Subcutaneous abdominal adipose tissue (tissue), 5 donors: Measurements from ENCODE around the gene IFIT1B.
A peak's percentile ranks its signal among the peaks of the same experiment; 100 is the strongest.

Experiments used
- H3K27ac ChIP-seq: one replicate; pipeline ENCODE4 v1.7.0; 2013; ENCODE audit warnings: low read depth, mild to moderate bottlenecking, inconsistent platforms, low read length, moderate library complexity
- H3K27me3 ChIP-seq, 5 donors: one replicate each; pipeline ENCODE4 v1.7.0; 2013; ENCODE audit warnings: low read length in 5 of 5, inconsistent platforms in 1 of 5; ENCODE audit not compliant: control insufficient read depth in 5 of 5, insufficient read depth in 4 of 5
- H3K36me3 ChIP-seq, 5 donors: one replicate each; pipeline ENCODE4 v1.7.0; 2013; ENCODE audit warnings: low read length in 5 of 5; ENCODE audit not compliant: control insufficient read depth in 5 of 5, insufficient read depth in 5 of 5
- H3K4me1 ChIP-seq, 5 donors: one replicate each; pipeline ENCODE4 v1.7.0; 2013; ENCODE audit warnings: low read length in 5 of 5, mild to moderate bottlenecking in 3 of 5, moderate library complexity in 1 of 5; ENCODE audit not compliant: control insufficient read depth in 5 of 5, insufficient read depth in 5 of 5
- H3K4me3 ChIP-seq, 5 donors: one replicate each; pipeline ENCODE4 v1.7.0; 2013; ENCODE audit warnings: low read length in 5 of 5, low read depth in 1 of 5
- H3K9ac ChIP-seq, 5 donors: one replicate each; pipeline ENCODE4 v1.7.0; 2013; ENCODE audit warnings: low read length in 5 of 5, mild to moderate bottlenecking in 4 of 5, moderate library complexity in 3 of 5
- H3K9me3 ChIP-seq, 5 donors: one replicate each; pipeline ENCODE4 v1.7.0; 2013; ENCODE audit warnings: low read length in 5 of 5; ENCODE audit not compliant: control insufficient read depth in 5 of 5
- donor health status: healthy.
- donor health status: healthy.
- donor health status: healthy.
- donor health status: healthy.
- donor health status: healthy.

The IFIT1B gene

DNA sequence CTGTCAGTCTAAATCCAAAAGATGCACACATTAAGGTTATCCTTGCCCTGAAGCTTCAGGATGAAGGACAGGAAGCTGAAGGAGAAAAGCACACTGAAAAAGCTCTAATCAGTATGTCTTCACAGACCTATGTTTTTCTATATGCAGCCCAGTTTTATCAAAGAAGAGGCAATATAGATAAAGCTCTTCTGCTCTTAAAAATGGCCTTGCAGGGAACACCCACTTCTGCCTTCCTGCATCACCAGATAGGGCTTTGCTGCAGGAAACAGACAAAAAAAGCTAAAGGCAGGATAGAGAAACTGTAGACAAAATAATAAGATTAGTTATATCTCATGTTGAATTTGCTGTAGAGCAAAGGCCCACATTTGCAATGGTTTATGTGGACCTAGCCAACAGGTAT is 14.9 kb upstream of the IFIT1B start:
- Histone ChIP-seq H3K36me3 (no peaks in the 10 kb centered on the region), H3K4me3 (no peak overlapping the region), H3K27ac (no peak overlapping the region), H3K9ac (no peak overlapping the region), H3K4me1 (peaks cover 2 to 11% (median 7%) of the 10 kb centered on the region in 5 donors), H3K9me3 (no peaks in the 10 kb centered on the region), H3K27me3 (no peaks in the 10 kb centered on the region)

GRCh38 chr10:89363729-89364442 is 14.0 kb upstream of the IFIT1B start:
- Histone ChIP-seq H3K27me3 (no peaks in the 10 kb centered on the region), H3K27ac (no peak overlapping the region), H3K9me3 (no peaks in the 10 kb centered on the region), H3K9ac (no peak overlapping the region), H3K4me1 (peaks cover 2 to 15% (median 9%) of the 10 kb centered on the region in 5 donors), H3K4me3 (no peak overlapping the region), H3K36me3 (no peaks in the 10 kb centered on the region)

- H3K36me3 ChIP-seq = no peaks in the 10 kb centered on the region
- no peak overlapping the region for H3K9ac ChIP-seq
- no peak overlapping the region for H3K27ac ChIP-seq
- no peaks in the 10 kb centered on the region for H3K9me3 ChIP-seq
- H3K4me3 ChIP-seq = no peak overlapping the region
- H3K27me3 ChIP-seq = no peaks in the 10 kb centered on the region
- peaks cover 2 to 20% (median 14%) of the 10 kb centered on the region in 5 donors for H3K4me1 ChIP-seq
These were observed 13.3 kb upstream of the IFIT1B start for GRCh38 chr10:89364531-89364930.

DNA sequence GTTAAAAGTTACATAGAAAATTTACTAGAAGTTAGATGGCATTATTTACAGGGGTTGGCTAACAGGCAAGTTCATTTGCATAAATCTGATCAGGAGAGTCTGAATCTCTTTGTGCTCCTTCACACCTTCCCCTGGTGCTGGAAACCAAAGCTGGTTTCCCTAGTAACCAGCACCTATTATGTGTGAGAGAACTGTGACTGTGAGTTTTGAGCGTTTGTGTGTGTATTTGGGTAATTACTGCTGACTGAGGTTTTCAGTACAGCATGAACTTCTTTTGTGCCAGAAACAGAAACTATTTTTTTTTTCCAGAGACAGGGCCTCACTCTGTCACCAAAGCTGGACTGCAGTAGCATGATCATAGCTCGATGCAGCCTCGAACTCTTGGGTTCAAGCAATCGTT is 10.3 kb upstream of the IFIT1B start:
- H3K36me3 ChIP-seq = no peaks in the 10 kb centered on the region
- H3K4me3 ChIP-seq = no peak overlapping the region
- no peak overlapping the region for H3K27ac ChIP-seq
- H3K27me3 ChIP-seq = no peaks in the 10 kb centered on the region
- H3K4me1 ChIP-seq = peaks cover 2 to 20% (median 14%) of the 10 kb centered on the region in 5 donors
- no peaks in the 10 kb centered on the region for H3K9me3 ChIP-seq
- H3K9ac ChIP-seq = no peak overlapping the region

GRCh38 chr10:89368129-89368528 is 9.7 kb upstream of the IFIT1B start:
- Histone ChIP-seq H3K36me3 (no peaks in the 10 kb centered on the region), H3K4me1 (peaks cover 2 to 20% (median 14%) of the 10 kb centered on the region in 5 donors), H3K4me3 (no peak overlapping the region), H3K27me3 (no peaks in the 10 kb centered on the region), H3K9me3 (no peaks in the 10 kb centered on the region), H3K27ac (no peak overlapping the region), H3K9ac (no peak overlapping the region)

- H3K9me3 ChIP-seq = no peaks in the 10 kb centered on the region
- H3K36me3 ChIP-seq = no peaks in the 10 kb centered on the region
- peak overlapping the region in 2 of 5 donors; percentile 3 to 26 for H3K9ac ChIP-seq
- peaks cover 6 to 32% (median 27%) of the 10 kb centered on the region in 5 donors for H3K4me1 ChIP-seq
- no peak overlapping the region for H3K4me3 ChIP-seq
- no peak overlapping the region for H3K27ac ChIP-seq
- no peaks in the 10 kb centered on the region for H3K27me3 ChIP-seq
These were observed 8.4 kb upstream of the IFIT1B start for GRCh38 chr10:89369156-89370105.

DNA sequence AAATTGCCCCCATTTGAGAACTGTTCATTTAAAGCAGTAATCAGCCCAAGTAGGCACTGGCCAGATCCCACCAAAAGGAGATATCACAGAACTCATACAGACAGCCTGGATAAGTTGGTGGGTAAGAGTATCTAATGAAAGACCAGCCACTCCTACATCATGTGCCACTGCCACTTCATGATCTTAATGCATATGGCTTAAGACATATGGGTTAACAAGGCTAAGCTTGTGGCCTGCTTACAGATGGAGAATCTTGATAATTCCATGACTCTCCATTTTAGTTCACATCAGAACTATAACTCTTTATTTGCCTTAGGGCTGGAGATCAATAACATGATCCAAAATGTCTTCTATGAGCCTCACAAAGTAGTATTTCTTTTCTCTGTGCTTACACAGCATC is 6.8 kb upstream of the IFIT1B start:
- Histone ChIP-seq H3K27me3 (no peaks in the 10 kb centered on the region), H3K4me3 (no peak overlapping the region), H3K36me3 (no peaks in the 10 kb centered on the region), H3K4me1 (peaks cover 13 to 38% (median 37%) of the 10 kb centered on the region in 5 donors), H3K9ac (no peak overlapping the region), H3K9me3 (no peaks in the 10 kb centered on the region), H3K27ac (no peak overlapping the region)

- Histone ChIP-seq H3K27ac (no peak overlapping the region), H3K27me3 (no peaks in the 10 kb centered on the region), H3K9me3 (no peaks in the 10 kb centered on the region), H3K9ac (no peak overlapping the region), H3K4me1 (peaks cover 13 to 38% (median 37%) of the 10 kb centered on the region in 5 donors), H3K36me3 (no peaks in the 10 kb centered on the region), H3K4me3 (no peak overlapping the region)
These were observed 5.9 kb upstream of the IFIT1B start for GRCh38 chr10:89371987-89372386.

- Histone ChIP-seq H3K36me3 (no peaks in the 10 kb centered on the region), H3K4me3 (peak overlapping the region in 3 of 5 donors; percentile 3 to 19 (median 6)), H3K4me1 (peaks cover 11 to 28% (median 23%) of the 10 kb centered on the region in 5 donors), H3K27me3 (no peaks in the 10 kb centered on the region), H3K9me3 (no peaks in the 10 kb centered on the region), H3K27ac (peak overlapping the region; percentile 92), H3K9ac (peak overlapping the region in 3 of 5 donors; percentile 8 to 48 (median 48))
These were observed 3.7 kb upstream of the IFIT1B start for GRCh38 chr10:89373916-89374711.
